Measurements from ENCODE around the gene DRC3. TPM values are rescaled to one million over a fixed set of nuclear protein-coding genes. Genes with fewer than 3 reads are reported as not detected.

DRC3 gene
- total RNA-seq, 1 donor from 2014 or later = 3.1 TPM

- DNase-seq = no peak
These were observed 1.8 kb upstream of the DRC3 start for GRCh38 chr17:17970699-17971430.

- DNase-seq = peak; percentile 26
These were observed 1.1 kb upstream of the DRC3 start for GRCh38 chr17:17971431-17972125.

GRCh38 chr17:17972952-17973254 lies 241 bp downstream of the DRC3 start:
- DNase-seq = no peak

- DNase-seq = no peak
These were observed 2.8 kb downstream of the DRC3 start for GRCh38 chr17:17975436-17975835.

DNA sequence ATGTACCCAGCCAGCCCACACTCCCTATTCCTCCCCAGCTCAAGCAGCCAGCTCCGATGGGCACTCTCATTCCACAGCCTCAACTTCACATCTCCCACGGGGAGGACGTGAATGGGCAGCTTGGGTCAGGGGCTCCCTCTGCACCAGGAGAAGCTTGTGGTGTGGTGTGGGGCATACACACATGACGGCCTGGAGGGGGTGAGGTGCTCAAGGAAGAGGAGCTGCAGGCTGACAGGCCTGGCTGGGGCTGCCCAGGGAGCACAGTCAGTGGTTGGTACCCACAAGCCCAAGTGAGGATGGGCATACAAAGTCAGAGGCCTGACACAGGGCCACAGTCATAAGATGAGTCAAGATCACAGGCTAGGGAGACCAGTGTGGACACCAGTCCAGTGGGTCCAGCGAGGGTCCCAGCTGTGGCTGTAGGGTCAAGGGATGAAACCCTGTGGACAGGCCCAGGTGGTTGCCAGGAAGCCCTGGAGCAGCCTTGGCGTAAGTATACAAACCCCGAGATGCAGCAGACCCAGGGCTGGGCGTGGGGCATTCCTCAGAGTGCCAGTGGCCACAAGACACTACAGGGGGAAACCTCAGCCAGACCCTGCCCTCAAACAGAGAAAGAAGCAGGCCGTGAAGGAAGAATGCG lies 4.4 kb downstream of the DRC3 start:
- DNase-seq = no peak

- DNase-seq = no peak
These were observed 6.1 kb downstream of the DRC3 start for GRCh38 chr17:17978481-17979424.

DNA sequence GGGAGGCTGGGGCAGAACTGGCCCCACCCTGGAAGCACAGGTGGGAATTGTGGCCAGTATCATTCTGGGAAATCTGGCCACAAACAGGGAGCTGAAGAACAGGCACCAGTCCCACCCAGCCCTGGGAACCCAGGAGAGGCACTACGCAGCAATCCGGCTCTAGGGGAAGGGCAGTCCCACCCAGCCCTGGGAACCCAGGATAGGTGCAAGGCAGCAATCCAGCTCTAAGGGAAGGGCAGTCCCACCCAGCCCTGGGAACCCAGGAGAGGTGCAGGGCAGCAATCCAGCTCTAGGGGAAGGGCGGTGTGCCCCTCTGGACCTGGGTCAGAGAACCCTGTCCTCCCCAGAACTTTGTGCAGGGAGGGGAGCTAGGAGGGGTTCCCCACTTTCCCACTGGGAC lies 7.1 kb downstream of the DRC3 start:
- no peak for DNase-seq

- no peak for DNase-seq
These were observed 8.7 kb downstream of the DRC3 start for GRCh38 chr17:17981330-17981729.

GRCh38 chr17:17982801-17983200 lies 10.1 kb downstream of the DRC3 start:
- no peak for DNase-seq

GRCh38 chr17:17983376-17983775 lies 10.7 kb downstream of the DRC3 start:
- DNase-seq = no peak

GRCh38 chr17:17983776-17984175 lies 11.1 kb downstream of the DRC3 start:
- DNase-seq = no peak

DNA sequence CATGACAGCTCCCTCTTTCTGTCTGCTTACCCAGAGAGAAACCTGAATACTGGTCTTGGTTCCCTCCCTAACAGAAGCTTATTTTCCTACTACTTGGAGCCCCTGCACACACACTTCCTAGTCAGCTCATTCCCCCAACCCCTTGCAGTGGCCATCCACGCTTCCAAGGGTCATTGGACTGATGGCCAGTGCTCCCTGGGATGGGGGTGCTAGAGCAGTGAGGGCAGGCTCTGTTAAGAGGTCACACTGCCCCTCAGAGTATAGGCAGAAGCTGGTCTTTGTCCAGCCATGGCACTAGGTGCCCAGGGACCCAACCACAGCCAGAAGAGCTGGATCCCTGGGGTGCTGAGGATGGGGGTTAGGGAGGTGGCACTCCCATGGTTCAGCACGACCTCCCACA lies 12.5 kb downstream of the DRC3 start:
- no peak for DNase-seq

GRCh38 chr17:17985555-17985954 lies 12.9 kb downstream of the DRC3 start:
- DNase-seq = no peak

- DNase-seq = no peak
These were observed 14.7 kb downstream of the DRC3 start for GRCh38 chr17:17987187-17987896.

DNA sequence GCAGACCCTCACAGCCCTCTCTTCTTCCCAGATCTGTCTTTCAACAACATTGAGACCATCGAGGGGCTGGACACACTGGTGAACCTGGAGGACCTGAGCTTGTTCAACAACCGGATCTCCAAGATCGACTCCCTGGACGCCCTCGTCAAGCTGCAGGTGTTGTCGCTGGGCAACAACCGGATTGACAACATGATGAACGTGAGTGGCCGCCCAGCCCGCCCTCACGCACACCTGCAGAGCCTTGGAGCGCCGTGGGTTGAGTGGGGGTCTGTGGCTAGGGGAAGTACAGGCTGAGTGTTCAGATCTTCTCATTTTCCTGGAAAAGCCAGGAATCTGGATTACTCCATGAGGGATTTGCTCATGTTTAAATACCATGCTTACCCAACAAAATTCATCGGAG lies 15.2 kb downstream of the DRC3 start:
- DNase-seq = no peak

DNA sequence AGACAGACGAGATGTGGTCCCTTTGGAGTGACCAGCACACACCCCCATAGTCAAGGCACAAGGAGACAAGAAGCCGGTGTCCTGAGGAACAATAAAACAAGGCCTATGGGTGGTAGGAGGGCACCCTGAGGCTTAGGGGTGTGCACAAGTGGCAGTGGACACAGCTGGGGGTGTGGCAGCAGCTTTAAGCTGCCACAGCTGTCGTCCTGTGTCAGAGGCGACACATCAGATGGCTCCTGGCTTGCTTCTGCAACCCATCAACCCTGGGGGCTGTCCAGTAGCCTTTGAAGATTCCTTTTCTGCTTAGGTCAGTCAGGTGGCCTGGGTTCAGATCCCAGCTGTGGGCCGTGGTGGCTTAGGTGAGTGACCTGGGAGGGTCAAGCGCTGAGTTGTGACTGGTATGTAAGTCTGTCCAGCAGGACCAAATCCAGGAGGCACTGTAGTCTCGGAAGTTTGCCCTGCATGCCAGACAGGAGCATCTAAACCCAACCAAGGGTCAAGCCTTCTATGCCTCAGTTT lies 15.8 kb downstream of the DRC3 start:
- DNase-seq = no peak

- no peak for DNase-seq
These were observed 16.4 kb downstream of the DRC3 start for GRCh38 chr17:17989081-17989480.

GRCh38 chr17:17989618-17990017 lies 17.0 kb downstream of the DRC3 start:
- DNase-seq = no peak

DNA sequence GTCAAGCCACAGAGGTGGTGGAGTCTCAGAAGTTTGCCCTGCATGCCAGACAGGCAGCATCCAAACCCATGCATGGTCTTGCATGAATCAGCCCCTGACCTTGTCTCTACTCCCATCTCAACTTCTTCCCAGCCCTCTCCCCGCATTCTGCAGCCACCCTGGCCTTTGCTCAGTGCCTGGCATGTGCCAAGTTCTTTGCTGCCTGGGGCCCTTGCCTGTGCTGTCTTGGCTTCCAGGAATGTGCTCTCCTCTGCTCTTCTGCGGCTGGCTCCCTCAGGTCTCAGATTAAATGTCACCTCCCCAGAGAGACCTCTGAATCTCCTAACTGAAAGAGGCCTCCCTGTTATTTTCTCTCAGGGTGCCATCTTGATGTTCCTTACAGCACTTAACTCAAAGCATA lies 17.6 kb downstream of the DRC3 start:
- no peak for DNase-seq

- DNase-seq = no peak
These were observed 20.7 kb downstream of the DRC3 start for GRCh38 chr17:17993366-17993765.

GRCh38 chr17:17993852-17994251 lies 21.2 kb downstream of the DRC3 start:
- DNase-seq = no peak

All from skin of body (tissue), 2 donors.